ENCODE data around the gene PLCG1. TPM values are rescaled to one million over a fixed set of nuclear protein-coding genes. Genes with fewer than 3 reads are reported as not detected.

The PLCG1 gene
- total and polyA plus RNA-seq, 2 of the 8 experiments (the other 6 are each of a cell fraction or from before 2014, with no cell fraction given), result 103 to 154 TPM

DNA sequence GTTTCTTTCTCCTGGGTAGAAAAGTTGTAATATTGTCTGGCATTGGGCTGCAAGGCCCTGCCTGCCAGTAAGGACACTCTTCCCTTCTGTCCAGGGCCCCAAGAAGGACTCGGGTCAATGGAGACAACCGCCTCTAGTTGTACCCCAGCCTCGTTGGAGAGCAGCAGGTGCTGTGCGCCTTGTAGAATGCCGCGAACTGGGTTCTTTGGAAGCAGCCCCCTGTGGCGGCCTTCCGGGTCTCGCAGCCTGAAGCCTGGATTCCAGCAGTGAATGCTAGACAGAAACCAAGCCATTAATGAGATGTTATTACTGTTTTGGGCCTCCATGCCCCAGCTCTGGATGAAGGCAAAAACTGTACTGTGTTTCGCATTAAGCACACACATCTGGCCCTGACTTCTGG is 37.0 kb downstream of the PLCG1 start (continued):
- TF ChIP-seq, protein P1, sequence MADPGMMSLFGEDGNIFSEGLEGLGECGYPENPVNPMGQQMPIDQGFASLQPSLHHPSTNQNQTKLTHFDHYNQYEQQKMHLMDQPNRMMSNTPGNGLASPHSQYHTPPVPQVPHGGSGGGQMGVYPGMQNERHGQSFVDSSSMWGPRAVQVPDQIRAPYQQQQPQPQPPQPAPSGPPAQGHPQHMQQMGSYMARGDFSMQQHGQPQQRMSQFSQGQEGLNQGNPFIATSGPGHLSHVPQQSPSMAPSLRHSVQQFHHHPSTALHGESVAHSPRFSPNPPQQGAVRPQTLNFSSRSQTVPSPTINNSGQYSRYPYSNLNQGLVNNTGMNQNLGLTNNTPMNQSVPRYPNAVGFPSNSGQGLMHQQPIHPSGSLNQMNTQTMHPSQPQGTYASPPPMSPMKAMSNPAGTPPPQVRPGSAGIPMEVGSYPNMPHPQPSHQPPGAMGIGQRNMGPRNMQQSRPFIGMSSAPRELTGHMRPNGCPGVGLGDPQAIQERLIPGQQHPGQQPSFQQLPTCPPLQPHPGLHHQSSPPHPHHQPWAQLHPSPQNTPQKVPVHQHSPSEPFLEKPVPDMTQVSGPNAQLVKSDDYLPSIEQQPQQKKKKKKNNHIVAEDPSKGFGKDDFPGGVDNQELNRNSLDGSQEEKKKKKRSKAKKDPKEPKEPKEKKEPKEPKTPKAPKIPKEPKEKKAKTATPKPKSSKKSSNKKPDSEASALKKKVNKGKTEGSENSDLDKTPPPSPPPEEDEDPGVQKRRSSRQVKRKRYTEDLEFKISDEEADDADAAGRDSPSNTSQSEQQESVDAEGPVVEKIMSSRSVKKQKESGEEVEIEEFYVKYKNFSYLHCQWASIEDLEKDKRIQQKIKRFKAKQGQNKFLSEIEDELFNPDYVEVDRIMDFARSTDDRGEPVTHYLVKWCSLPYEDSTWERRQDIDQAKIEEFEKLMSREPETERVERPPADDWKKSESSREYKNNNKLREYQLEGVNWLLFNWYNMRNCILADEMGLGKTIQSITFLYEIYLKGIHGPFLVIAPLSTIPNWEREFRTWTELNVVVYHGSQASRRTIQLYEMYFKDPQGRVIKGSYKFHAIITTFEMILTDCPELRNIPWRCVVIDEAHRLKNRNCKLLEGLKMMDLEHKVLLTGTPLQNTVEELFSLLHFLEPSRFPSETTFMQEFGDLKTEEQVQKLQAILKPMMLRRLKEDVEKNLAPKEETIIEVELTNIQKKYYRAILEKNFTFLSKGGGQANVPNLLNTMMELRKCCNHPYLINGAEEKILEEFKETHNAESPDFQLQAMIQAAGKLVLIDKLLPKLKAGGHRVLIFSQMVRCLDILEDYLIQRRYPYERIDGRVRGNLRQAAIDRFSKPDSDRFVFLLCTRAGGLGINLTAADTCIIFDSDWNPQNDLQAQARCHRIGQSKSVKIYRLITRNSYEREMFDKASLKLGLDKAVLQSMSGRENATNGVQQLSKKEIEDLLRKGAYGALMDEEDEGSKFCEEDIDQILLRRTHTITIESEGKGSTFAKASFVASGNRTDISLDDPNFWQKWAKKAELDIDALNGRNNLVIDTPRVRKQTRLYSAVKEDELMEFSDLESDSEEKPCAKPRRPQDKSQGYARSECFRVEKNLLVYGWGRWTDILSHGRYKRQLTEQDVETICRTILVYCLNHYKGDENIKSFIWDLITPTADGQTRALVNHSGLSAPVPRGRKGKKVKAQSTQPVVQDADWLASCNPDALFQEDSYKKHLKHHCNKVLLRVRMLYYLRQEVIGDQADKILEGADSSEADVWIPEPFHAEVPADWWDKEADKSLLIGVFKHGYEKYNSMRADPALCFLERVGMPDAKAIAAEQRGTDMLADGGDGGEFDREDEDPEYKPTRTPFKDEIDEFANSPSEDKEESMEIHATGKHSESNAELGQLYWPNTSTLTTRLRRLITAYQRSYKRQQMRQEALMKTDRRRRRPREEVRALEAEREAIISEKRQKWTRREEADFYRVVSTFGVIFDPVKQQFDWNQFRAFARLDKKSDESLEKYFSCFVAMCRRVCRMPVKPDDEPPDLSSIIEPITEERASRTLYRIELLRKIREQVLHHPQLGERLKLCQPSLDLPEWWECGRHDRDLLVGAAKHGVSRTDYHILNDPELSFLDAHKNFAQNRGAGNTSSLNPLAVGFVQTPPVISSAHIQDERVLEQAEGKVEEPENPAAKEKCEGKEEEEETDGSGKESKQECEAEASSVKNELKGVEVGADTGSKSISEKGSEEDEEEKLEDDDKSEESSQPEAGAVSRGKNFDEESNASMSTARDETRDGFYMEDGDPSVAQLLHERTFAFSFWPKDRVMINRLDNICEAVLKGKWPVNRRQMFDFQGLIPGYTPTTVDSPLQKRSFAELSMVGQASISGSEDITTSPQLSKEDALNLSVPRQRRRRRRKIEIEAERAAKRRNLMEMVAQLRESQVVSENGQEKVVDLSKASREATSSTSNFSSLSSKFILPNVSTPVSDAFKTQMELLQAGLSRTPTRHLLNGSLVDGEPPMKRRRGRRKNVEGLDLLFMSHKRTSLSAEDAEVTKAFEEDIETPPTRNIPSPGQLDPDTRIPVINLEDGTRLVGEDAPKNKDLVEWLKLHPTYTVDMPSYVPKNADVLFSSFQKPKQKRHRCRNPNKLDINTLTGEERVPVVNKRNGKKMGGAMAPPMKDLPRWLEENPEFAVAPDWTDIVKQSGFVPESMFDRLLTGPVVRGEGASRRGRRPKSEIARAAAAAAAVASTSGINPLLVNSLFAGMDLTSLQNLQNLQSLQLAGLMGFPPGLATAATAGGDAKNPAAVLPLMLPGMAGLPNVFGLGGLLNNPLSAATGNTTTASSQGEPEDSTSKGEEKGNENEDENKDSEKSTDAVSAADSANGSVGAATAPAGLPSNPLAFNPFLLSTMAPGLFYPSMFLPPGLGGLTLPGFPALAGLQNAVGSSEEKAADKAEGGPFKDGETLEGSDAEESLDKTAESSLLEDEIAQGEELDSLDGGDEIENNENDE (IDR thresholded peaks at IDR 0.05; ENCODE audit: insufficient replicate concordance, low read length), result no peak
- TF ChIP-seq KDM1A (IDR thresholded peaks at IDR 0.05; ENCODE audit: borderline replicate concordance, low read length) (no peak), POLR2AphosphoS5 (IDR thresholded peaks at IDR 0.05; ENCODE audit: low read depth, low read length) (no peak), ZNF274 (IDR thresholded peaks at IDR 0.05; ENCODE audit: borderline replicate concordance, extremely low read depth, low read length) (no peak)
